Fibroblast of lung (primary cell): ENCODE data around the gene HADH. TPM values are rescaled to one million over a fixed set of nuclear protein-coding genes. Genes with fewer than 3 reads are reported as not detected.

Source experiments
- DNase-seq, 2 donors: peaks; one replicate each; pipeline versions ENCODE4 v3.0.0 to v3.0.0-alpha.2; 2010; ENCODE audit warnings: low read depth in 2 of 2
- H2AFZ ChIP-seq: 2 replicates; pipeline ENCODE4 v1.5.1; 2012; ENCODE audit warnings: low read length, control low read depth, inconsistent platforms
- H3K27ac ChIP-seq: 2 replicates; pipeline ENCODE4 v1.5.1; 2011; ENCODE audit warnings: low read length, control low read depth; ENCODE audit not compliant: insufficient read depth
- H3K27me3 ChIP-seq: 2 replicates; pipeline ENCODE4 v1.5.1; 2011; ENCODE audit warnings: mild to moderate bottlenecking, low read length; ENCODE audit not compliant: control insufficient read depth, insufficient read depth
- H3K36me3 ChIP-seq: 2 replicates; pipeline ENCODE4 v1.5.1; 2011; ENCODE audit warnings: low read length; ENCODE audit not compliant: control insufficient read depth, insufficient read depth
- H3K4me1 ChIP-seq: 2 replicates; pipeline ENCODE4 v1.5.1; 2011; ENCODE audit warnings: low read length; ENCODE audit not compliant: control insufficient read depth, insufficient read depth; ENCODE audit errors: extremely low read depth
- H3K4me2 ChIP-seq: 2 replicates; pipeline ENCODE4 v1.5.1; 2011; ENCODE audit warnings: low read length, control low read depth; ENCODE audit not compliant: insufficient read depth; ENCODE audit errors: extremely low read depth
- H3K4me3 ChIP-seq, 4 experiments: fragments of 200-600 bp in 1 of 4; sonication (generic) in 1 of 4; replicated peaks in 1 of 4; 2 replicates each; pipeline ENCODE4 v1.5.1; 2011 to 2016; ENCODE audit warnings: low read length in 4 of 4, low read depth in 3 of 4, mild to moderate bottlenecking in 3 of 4, control low read depth in 2 of 4, inconsistent platforms in 1 of 4, mixed read lengths in 1 of 4; ENCODE audit not compliant: insufficient read depth in 1 of 4; ENCODE audit errors: control extremely low read depth in 1 of 4
- H3K79me2 ChIP-seq: 2 replicates; pipeline ENCODE4 v1.5.1; 2012; ENCODE audit warnings: mild to moderate bottlenecking, low read length, inconsistent platforms; ENCODE audit not compliant: control insufficient read depth, insufficient read depth
- H3K9ac ChIP-seq: 2 replicates; pipeline ENCODE4 v1.5.1; 2011; ENCODE audit warnings: mild to moderate bottlenecking, low read length, control low read depth; ENCODE audit not compliant: insufficient read depth
- H3K9me3 ChIP-seq: 2 replicates; pipeline ENCODE4 v1.5.1; 2012; ENCODE audit warnings: low read depth, low read length; ENCODE audit not compliant: control insufficient read depth, insufficient read depth
- H4K20me1 ChIP-seq: 2 replicates; pipeline ENCODE4 v1.5.1; 2011; ENCODE audit warnings: low read length; ENCODE audit not compliant: control insufficient read depth, insufficient read depth; ENCODE audit errors: extremely low read depth
- CTCF ChIP-seq, 2 donors: IDR thresholded peaks in 1 of 2; conservative IDR thresholded peaks in 1 of 2; 1 replicate in 1 of 2; 2 replicates in 1 of 2; pipeline ENCODE4 v1.5.1; 2011 to 2012; ENCODE audit warnings: low read length in 2 of 2, control low read depth in 1 of 2, inconsistent platforms in 1 of 2, low read depth in 1 of 2, mild to moderate bottlenecking in 1 of 2
- EZH2 ChIP-seq: IDR thresholded peaks from 2 replicates; pipeline ENCODE4 v1.5.1; 2012; ENCODE audit warnings: low read length, control low read depth, mild to moderate bottlenecking; ENCODE audit errors: missing control alignments
- polyA plus RNA-seq, 2 donors: library from polyadenylated mRNA; depleted of rRNA in 1 of 2; stranded (reverse) in 1 of 2; unstranded in 1 of 2; fragments of >200 nt; gene quantifications; 2 replicates each; pipeline ENCODE4 v1.2.1, GENCODE V29; 2011 to 2012; ENCODE audit warnings: missing spikeins in 1 of 2
- total RNA-seq: library from RNA; depleted of rRNA; stranded (reverse); fragments of >200 nt; gene quantifications from 2 replicates; pipeline ENCODE4 v1.2.1, GENCODE V29; 2014

The HADH gene
- total and polyA plus RNA-seq, 2 donors (not counting 1 experiment from before 2014, with no cell fraction given) = 16.7 to 29.7 TPM

GRCh38 chr4:108029016-108029720 lies 39.5 kb downstream of the HADH start:
- Histone ChIP-seq H3K4me3 (no peak overlapping the region), H3K9ac (no peak overlapping the region), H3K27me3 (no peaks in the 10 kb centered on the region), H3K4me1 (peaks cover 2% of the 10 kb centered on the region), H4K20me1 (no peaks in the 10 kb centered on the region), H3K27ac (peak overlapping the region; percentile 30), H3K79me2 (no peaks in the 10 kb centered on the region), H2AFZ (no peak overlapping the region), H3K4me2 (no peak overlapping the region), H3K36me3 (peaks cover 2% of the 10 kb centered on the region), H3K9me3 (no peaks in the 10 kb centered on the region)
- DNase-seq = no peak
- TF ChIP-seq EZH2 (no peak), CTCF (conservative IDR thresholded peaks at IDR 0.05 in 1 of 2, IDR thresholded peaks at IDR 0.05 in 1 of 2; ENCODE audit: low read depth in 1 of 2, low read length in 2 of 2) (no peak)

- TF ChIP-seq EZH2 (no peak), CTCF (conservative IDR thresholded peaks at IDR 0.05 in 1 of 2, IDR thresholded peaks at IDR 0.05 in 1 of 2; ENCODE audit: low read depth in 1 of 2, low read length in 2 of 2) (no peak)
- peaks cover 2% of the 10 kb centered on the region for H3K4me1 ChIP-seq
- no peaks in the 10 kb centered on the region for H3K79me2 ChIP-seq
- H3K4me3 ChIP-seq = no peak overlapping the region
- H3K36me3 ChIP-seq = peaks cover 2% of the 10 kb centered on the region
- H3K27ac ChIP-seq = peak overlapping the region; percentile 30
- no peak overlapping the region for H2AFZ ChIP-seq
- no peaks in the 10 kb centered on the region for H3K27me3 ChIP-seq
- H3K9ac ChIP-seq = no peak overlapping the region
- no peak overlapping the region for H3K4me2 ChIP-seq
- peak in 1 of 2 donors; percentile 40 for DNase-seq
- H4K20me1 ChIP-seq = no peaks in the 10 kb centered on the region
- H3K9me3 ChIP-seq = no peaks in the 10 kb centered on the region
These were observed 40.0 kb downstream of the HADH start for GRCh38 chr4:108029731-108030130.

GRCh38 chr4:108030332-108030731 lies 40.6 kb downstream of the HADH start:
- no peaks in the 10 kb centered on the region for H3K9me3 ChIP-seq
- TF ChIP-seq EZH2 = no peak
- peak; percentile 65 to 66 for TF ChIP-seq CTCF (conservative IDR thresholded peaks at IDR 0.05 in 1 of 2, IDR thresholded peaks at IDR 0.05 in 1 of 2; ENCODE audit: low read depth in 1 of 2, low read length in 2 of 2)
- no peak overlapping the region for H3K9ac ChIP-seq
- H3K79me2 ChIP-seq = no peaks in the 10 kb centered on the region
- H3K27ac ChIP-seq = no peak overlapping the region
- H3K4me3 ChIP-seq = no peak overlapping the region
- DNase-seq = peak; percentile 64 to 73
- H2AFZ ChIP-seq = no peak overlapping the region
- peaks cover 2% of the 10 kb centered on the region for H3K36me3 ChIP-seq
- H3K27me3 ChIP-seq = no peaks in the 10 kb centered on the region
- no peaks in the 10 kb centered on the region for H4K20me1 ChIP-seq
- no peak overlapping the region for H3K4me2 ChIP-seq
- H3K4me1 ChIP-seq = peaks cover 2% of the 10 kb centered on the region
